IMR-90 (cell line): ENCODE data around the gene WDR5. TPM values are rescaled to one million over a fixed set of nuclear protein-coding genes. Genes with fewer than 3 reads are reported as not detected.

ENCODE experiments used
- ATAC-seq: fragments of 200-7000 bp; cut with Tn5 transposase; 2 replicates; pipeline ENCODE4 v1.9.1; 2020; ENCODE audit warnings: low read depth, mild to moderate bottlenecking, moderate library complexity
- BruUV-seq: library from RNA; stranded (reverse); fragments of 400-500 nt; replicated peaks from 2 replicates; lab custom pipeline; 2021; lab: Mats Ljungman, UMichigan
- CTCF ChIA-PET: fragments of 300-600 bp; formaldehyde crosslinking; extraction: SDS; loops from one replicate; lab custom pipeline; 2021; ENCODE audit warnings: antibody characterized with exemption; lab: Yijun Ruan, JAX
- POLR2A ChIA-PET: fragments of 300-600 bp; sonication (Branson Sonifier 250); formaldehyde crosslinking; loops from one replicate; lab custom pipeline; 2022; ENCODE audit warnings: antibody characterized with exemption; ENCODE audit not compliant: unreplicated experiment; lab: Charles Lee
- DNase-seq: peaks from one replicate; pipeline ENCODE4 v3.0.0; 2013
- H2AFZ ChIP-seq: replicated peaks from 2 replicates; pipeline ENCODE3; 2013; ENCODE audit warnings: low read length, mild to moderate bottlenecking; ENCODE audit not compliant: poor library complexity
- H2AK5ac ChIP-seq: 2 replicates; pipeline ENCODE4 v1.6.1; 2013; ENCODE audit warnings: low read depth, low read length, inconsistent platforms
- H2AK9ac ChIP-seq: replicated peaks from 2 replicates; pipeline ENCODE3; 2013; ENCODE audit warnings: mild to moderate bottlenecking, low read depth, low read length, moderate library complexity; ENCODE audit not compliant: poor library complexity
- H2BK120ac ChIP-seq: 2 replicates; pipeline ENCODE4 v1.6.1; 2013; ENCODE audit warnings: low read depth, low read length, inconsistent platforms
- H2BK15ac ChIP-seq: 3 replicates; pipeline ENCODE4 v1.6.1; 2013; ENCODE audit warnings: low read depth, low read length, inconsistent platforms
- H2BK20ac ChIP-seq: 2 replicates; pipeline ENCODE4 v1.6.1; 2013; ENCODE audit warnings: low read depth, mild to moderate bottlenecking, inconsistent platforms, low read length, moderate library complexity
- H2BK5ac ChIP-seq: 2 replicates; pipeline ENCODE4 v1.6.1; 2013; ENCODE audit warnings: mild to moderate bottlenecking, low read depth, low read length, inconsistent platforms; ENCODE audit not compliant: poor library complexity, severe bottlenecking
- H3K14ac ChIP-seq: replicated peaks from 2 replicates; pipeline ENCODE4 v1.6.1; 2013; ENCODE audit warnings: low read depth, low read length, inconsistent platforms
- H3K18ac ChIP-seq: 2 replicates; pipeline ENCODE4 v1.6.1; 2013; ENCODE audit warnings: low read depth, low read length, control low read depth
- H3K23ac ChIP-seq: 2 replicates; pipeline ENCODE4 v1.6.1; 2013; ENCODE audit warnings: low read depth, low read length, inconsistent platforms
- H3K27ac ChIP-seq: 2 replicates; pipeline ENCODE4 v1.5.1; 2013; ENCODE audit warnings: mild to moderate bottlenecking, control low read depth, low read length; ENCODE audit not compliant: insufficient read depth
- H3K27me3 ChIP-seq: 2 replicates; pipeline ENCODE4 v1.6.1; 2013; ENCODE audit warnings: low read length; ENCODE audit not compliant: control insufficient read depth, insufficient read depth
- H3K36me3 ChIP-seq: 2 replicates; pipeline ENCODE4 v1.6.1; 2013; ENCODE audit warnings: low read length, mixed read lengths; ENCODE audit not compliant: control insufficient read depth, insufficient read depth
- H3K4ac ChIP-seq: 2 replicates; pipeline ENCODE4 v1.6.1; 2013; ENCODE audit warnings: low read depth, low read length, inconsistent platforms
- H3K4me1 ChIP-seq: 2 replicates; pipeline ENCODE4 v1.6.1; 2013; ENCODE audit warnings: low read length, mixed read lengths; ENCODE audit not compliant: control insufficient read depth, insufficient read depth
- H3K4me2 ChIP-seq: 2 replicates; pipeline ENCODE4 v1.6.1; 2013; ENCODE audit warnings: low read depth, mild to moderate bottlenecking, control low read depth, low read length, moderate library complexity
- H3K4me3 ChIP-seq: 2 replicates; pipeline ENCODE4 v1.5.1; 2013; ENCODE audit warnings: low read depth, mild to moderate bottlenecking, control low read depth, low read length, moderate library complexity; ENCODE audit not compliant: insufficient read depth
- H3K56ac ChIP-seq: 2 replicates; pipeline ENCODE4 v1.6.1; 2013; ENCODE audit warnings: low read length, inconsistent platforms; ENCODE audit not compliant: insufficient read depth; ENCODE audit errors: extremely low read depth
- H3K79me1 ChIP-seq, 2 experiments: 2 replicates each; pipeline ENCODE4 v1.6.1; 2013; ENCODE audit warnings: low read length in 2 of 2, inconsistent platforms in 1 of 2, low read depth in 1 of 2
- H3K9ac ChIP-seq: 2 replicates; pipeline ENCODE4 v1.6.1; 2013; ENCODE audit warnings: low read depth, low read length, control low read depth
- H3K9me1 ChIP-seq: 2 replicates; pipeline ENCODE4 v1.6.1; 2013; ENCODE audit warnings: low read length, inconsistent platforms; ENCODE audit not compliant: insufficient read depth
- H3K9me3 ChIP-seq: 2 replicates; pipeline ENCODE4 v1.6.1; 2013; ENCODE audit warnings: low read length; ENCODE audit not compliant: control insufficient read depth, insufficient read depth
- H4K20me1 ChIP-seq: 2 replicates; pipeline ENCODE4 v1.6.1; 2013; ENCODE audit warnings: low read length, inconsistent platforms; ENCODE audit not compliant: insufficient read depth
- H4K5ac ChIP-seq: 2 replicates; pipeline ENCODE4 v1.6.1; 2013; ENCODE audit warnings: mild to moderate bottlenecking, low read depth, low read length, control low read depth
- H4K8ac ChIP-seq, 2 experiments: 2 replicates each; pipeline ENCODE4 v1.6.1; 2013; ENCODE audit warnings: low read depth in 2 of 2, low read length in 2 of 2, control low read depth in 1 of 2, inconsistent platforms in 1 of 2
- H4K91ac ChIP-seq: 2 replicates; pipeline ENCODE4 v1.6.1; 2013; ENCODE audit warnings: low read depth, low read length, inconsistent platforms; ENCODE audit not compliant: insufficient read depth
- BHLHE40 ChIP-seq: fragments of 150-350 bp; IDR thresholded peaks from 2 replicates; pipeline ENCODE4 v1.6.1; 2016; ENCODE audit warnings: mild to moderate bottlenecking, low read depth, low read length
- CEBPB ChIP-seq: IDR thresholded peaks from 2 replicates; pipeline ENCODE4 v1.6.1; 2012; ENCODE audit warnings: low read depth, low read length, improper control_type of control experiment
- CHD1 ChIP-seq: IDR thresholded peaks from 2 replicates; pipeline ENCODE4 v1.6.1; 2012; ENCODE audit warnings: low read depth, low read length, improper control_type of control experiment
- FOS ChIP-seq: fragments of 150-350 bp; IDR thresholded peaks from 2 replicates; pipeline ENCODE4 v1.6.1; 2016; ENCODE audit warnings: low read depth, low read length
- MAFK ChIP-seq: IDR thresholded peaks from 2 replicates; pipeline ENCODE4 v1.6.1; 2012; ENCODE audit warnings: low read depth, low read length, improper control_type of control experiment
- MAZ ChIP-seq: IDR thresholded peaks from 2 replicates; pipeline ENCODE4 v1.6.1; 2012; ENCODE audit warnings: low read depth, mild to moderate bottlenecking, low read length, improper control_type of control experiment, moderate library complexity, borderline replicate concordance
- MXI1 ChIP-seq: IDR thresholded peaks from 2 replicates; pipeline ENCODE4 v1.6.1; 2012; ENCODE audit warnings: low read depth, mild to moderate bottlenecking, low read length, moderate library complexity, borderline replicate concordance
- NFE2L2 ChIP-seq: fragments of 150-350 bp; IDR thresholded peaks from 2 replicates; pipeline ENCODE4 v1.6.1; 2016; ENCODE audit warnings: low read depth, mild to moderate bottlenecking, low read length
- POLR2A ChIP-seq: IDR thresholded peaks from 2 replicates; pipeline ENCODE4 v1.6.1; 2012; ENCODE audit warnings: mild to moderate bottlenecking, low read depth, low read length
- RCOR1 ChIP-seq: IDR thresholded peaks from 2 replicates; pipeline ENCODE4 v1.6.1; 2012; ENCODE audit warnings: mild to moderate bottlenecking, low read length, improper control_type of control experiment; ENCODE audit not compliant: insufficient replicate concordance
- SMC3 ChIP-seq: fragments of 150-350 bp; IDR thresholded peaks from 2 replicates; pipeline ENCODE4 v1.6.1; 2016; ENCODE audit warnings: low read depth, mild to moderate bottlenecking, antibody characterized with exemption, low read length, moderate library complexity
- WGBS, 2 experiments: methylation state at CpG; one replicate each; pipeline versions ENCODE4 v1.1.5 to v1.1.7; 2013; ENCODE audit warnings: missing lambda C conversion rate in 2 of 2; ENCODE audit not compliant: insufficient read length in 1 of 2; ENCODE audit errors: extremely low coverage in 2 of 2; 5-methylcytosine and 5-hydroxymethylcytosine counted together
- dilution Hi-C: fragments of 300-500 bp; cut with HindIII; formaldehyde crosslinking; loops from one replicate; pipeline ENCODE4 v1.14.3; 2018; ENCODE audit warnings: low sequenced_read_pairs; ENCODE audit not compliant: unreplicated experiment
- in situ Hi-C: fragments of 300-500 bp; cut with MboI; formaldehyde crosslinking; loops from 3 replicates; pipeline ENCODE4 v1.14.3; 2019; ENCODE audit warnings: low sequenced_read_pairs, inconsistent platforms, mixed read lengths
- intact Hi-C: fragments of 100-400 bp; cut with micrococcal nuclease; formaldehyde crosslinking; loops from 2 replicates; pipeline ENCODE4 v1.10.0; 2022
- polyA plus RNA-seq, 3 experiments: library from polyadenylated mRNA; depleted of rRNA; stranded (reverse); fragments of >200 nt; gene quantifications; 2 replicates each; pipeline ENCODE4 v1.2.3, GENCODE V29; 2012; ENCODE audit warnings: low replicate concordance in 1 of 3
- total RNA-seq: library from RNA; depleted of rRNA; stranded (reverse); fragments of >200 nt; gene quantifications from 2 replicates; pipeline ENCODE4 v1.2.3, GENCODE V29; 2012
- TF ChIP-seq, protein P1 (sequence below): conservative IDR thresholded peaks from 2 replicates; pipeline ENCODE4 v1.5.1; 2012; ENCODE audit warnings: mild to moderate bottlenecking, low read depth, low read length, improper control_type of control experiment
- TF ChIP-seq, protein P2 (sequence below): fragments of 150-350 bp; IDR thresholded peaks from 2 replicates; pipeline ENCODE4 v1.6.1; 2016; ENCODE audit warnings: low read depth, mild to moderate bottlenecking, low read length, moderate library complexity, borderline replicate concordance

The WDR5 gene
- total and polyA plus RNA-seq, 2 of the 4 experiments (the other 2 are of a cell fraction), result 18.3 to 26.6 TPM

DNA sequence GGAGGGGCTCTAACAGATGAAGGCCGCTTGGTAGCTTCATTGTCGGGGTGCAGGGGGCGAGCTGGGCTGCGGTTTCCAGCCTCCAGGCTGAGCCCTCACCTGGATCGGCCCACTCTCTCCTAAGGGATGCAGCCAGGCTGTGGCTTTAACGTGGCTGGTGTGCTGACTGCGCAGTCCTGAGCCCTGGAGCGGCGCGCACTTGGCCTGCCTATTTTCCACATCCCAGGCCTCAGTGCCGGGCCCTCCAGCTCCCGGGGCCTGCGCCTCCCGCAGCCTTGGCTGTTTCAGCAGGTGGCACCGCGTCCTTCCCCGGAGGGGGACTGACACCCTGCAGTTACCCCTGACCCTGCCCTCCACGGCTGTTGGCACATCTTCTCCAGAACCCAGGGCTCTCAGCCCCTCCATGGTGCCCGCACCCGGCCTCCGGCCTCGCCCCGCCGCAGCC, 27.1 kb downstream of the WDR5 start:
- H3K4me2 ChIP-seq, result no peak overlapping the region
- 57% methylated on average over 17 of the region's 24 CpGs; no CpG with 5 or more reads in 1 of the 2 experiments for WGBS, 2 experiments
- H2AK9ac ChIP-seq, result peak overlapping the region; percentile 87
- H3K18ac ChIP-seq, result no peak overlapping the region
- H3K9me1 ChIP-seq, result peaks cover 16% of the 10 kb centered on the region; the same call in 1 of the 2 replicates
- dilution Hi-C loops (no loop called here), intact Hi-C loops (loop anchor here (10.0 kb wide), 1 partner anchor 482 kb away; the partner anchor contains the start of gene COL5A1), in situ Hi-C loops (loop anchor here (10.0 kb wide), 1 partner anchor 502 kb away; no protein-coding TSS in a partner anchor)
- H3K79me1 ChIP-seq, result peaks cover 0 to 8% of the 10 kb centered on the region in 2 experiments; a peak in 2 of 4 replicates
- H3K27me3 ChIP-seq, result no peaks in the 10 kb centered on the region
- no peak for TF ChIP-seq CEBPB
- no peak for TF ChIP-seq MXI1
- TF ChIP-seq SMC3, result no peak
- no peak for TF ChIP-seq BHLHE40
- TF ChIP-seq MAZ, result no peak
- no peak for TF ChIP-seq CHD1
- TF ChIP-seq FOS, result no peak
- TF ChIP-seq RCOR1, result no peak
- TF ChIP-seq, protein P1, sequence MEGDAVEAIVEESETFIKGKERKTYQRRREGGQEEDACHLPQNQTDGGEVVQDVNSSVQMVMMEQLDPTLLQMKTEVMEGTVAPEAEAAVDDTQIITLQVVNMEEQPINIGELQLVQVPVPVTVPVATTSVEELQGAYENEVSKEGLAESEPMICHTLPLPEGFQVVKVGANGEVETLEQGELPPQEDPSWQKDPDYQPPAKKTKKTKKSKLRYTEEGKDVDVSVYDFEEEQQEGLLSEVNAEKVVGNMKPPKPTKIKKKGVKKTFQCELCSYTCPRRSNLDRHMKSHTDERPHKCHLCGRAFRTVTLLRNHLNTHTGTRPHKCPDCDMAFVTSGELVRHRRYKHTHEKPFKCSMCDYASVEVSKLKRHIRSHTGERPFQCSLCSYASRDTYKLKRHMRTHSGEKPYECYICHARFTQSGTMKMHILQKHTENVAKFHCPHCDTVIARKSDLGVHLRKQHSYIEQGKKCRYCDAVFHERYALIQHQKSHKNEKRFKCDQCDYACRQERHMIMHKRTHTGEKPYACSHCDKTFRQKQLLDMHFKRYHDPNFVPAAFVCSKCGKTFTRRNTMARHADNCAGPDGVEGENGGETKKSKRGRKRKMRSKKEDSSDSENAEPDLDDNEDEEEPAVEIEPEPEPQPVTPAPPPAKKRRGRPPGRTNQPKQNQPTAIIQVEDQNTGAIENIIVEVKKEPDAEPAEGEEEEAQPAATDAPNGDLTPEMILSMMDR, result no peak
- no peak for TF ChIP-seq POLR2A
- TF ChIP-seq NFE2L2, result no peak
- TF ChIP-seq, protein P2, sequence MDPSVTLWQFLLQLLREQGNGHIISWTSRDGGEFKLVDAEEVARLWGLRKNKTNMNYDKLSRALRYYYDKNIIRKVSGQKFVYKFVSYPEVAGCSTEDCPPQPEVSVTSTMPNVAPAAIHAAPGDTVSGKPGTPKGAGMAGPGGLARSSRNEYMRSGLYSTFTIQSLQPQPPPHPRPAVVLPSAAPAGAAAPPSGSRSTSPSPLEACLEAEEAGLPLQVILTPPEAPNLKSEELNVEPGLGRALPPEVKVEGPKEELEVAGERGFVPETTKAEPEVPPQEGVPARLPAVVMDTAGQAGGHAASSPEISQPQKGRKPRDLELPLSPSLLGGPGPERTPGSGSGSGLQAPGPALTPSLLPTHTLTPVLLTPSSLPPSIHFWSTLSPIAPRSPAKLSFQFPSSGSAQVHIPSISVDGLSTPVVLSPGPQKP, result no peak
- TF ChIP-seq MAFK, result no peak
- H2AK5ac ChIP-seq, result no peak overlapping the region; the same call in 1 of the 2 replicates
- H4K20me1 ChIP-seq, result no peaks in the 10 kb centered on the region
- H3K4me3 ChIP-seq, result no peak overlapping the region
- no peak overlapping the region for H3K56ac ChIP-seq
- peak overlapping the region; percentile 97 for H2AFZ ChIP-seq
- H3K4me1 ChIP-seq, result peaks cover 5% of the 10 kb centered on the region
- H4K91ac ChIP-seq, result no peak overlapping the region
- H3K27ac ChIP-seq, result no peak overlapping the region
- peak overlapping the region; percentile 87 to 92; a peak in 1 of 4 replicates for H4K8ac ChIP-seq
- H3K4ac ChIP-seq, result peak overlapping the region; percentile 70
- no peaks in the 10 kb centered on the region for H3K9me3 ChIP-seq
- H2BK20ac ChIP-seq, result no peak overlapping the region
- no peak overlapping the region for H3K14ac ChIP-seq
- CTCF ChIA-PET, result no interaction called here
- H2BK15ac ChIP-seq, result no peak overlapping the region
- 0 out of 2 replicates have a peak overlapping the region, but pooled peaks have one; percentile 8 for H3K9ac ChIP-seq
- peaks cover 9% of the 10 kb centered on the region for H3K36me3 ChIP-seq
- H4K5ac ChIP-seq, result no peak overlapping the region; the same call in 1 of the 2 replicates
- ATAC-seq (no peak), DNase-seq (no peak)
- POLR2A ChIA-PET, result no interaction called here
- no TSS peak for BruUV-seq
- H3K23ac ChIP-seq, result no peak overlapping the region
- no peak overlapping the region for H2BK5ac ChIP-seq
- no peak overlapping the region for H2BK120ac ChIP-seq
